HCT116 (cell line): ENCODE results near the gene HBG2. TPM values are rescaled to one million over a fixed set of nuclear protein-coding genes. Genes with fewer than 3 reads are reported as not detected.

Source experiments
- ATAC-seq: fragments of 200-7000 bp; cut with Tn5 transposase; 2 replicates; pipeline ENCODE4 v1.9.1; 2020; ENCODE audit warnings: mild to moderate bottlenecking, moderate library complexity
- BruUV-seq: library from RNA; stranded (reverse); fragments of 400-500 nt; replicated peaks from 2 replicates; lab custom pipeline; 2021; lab: Mats Ljungman, UMichigan
- CTCF ChIA-PET: fragments of 300-600 bp; sonication (Branson Sonifier 250); formaldehyde crosslinking; loops from one replicate; lab custom pipeline; 2021; ENCODE audit warnings: antibody characterized with exemption; lab: Charles Lee
- POLR2A ChIA-PET: fragments of 300-600, 350-600 bp; sonication (Branson Sonifier 250); formaldehyde crosslinking; loops from one replicate; lab custom pipeline; 2021; ENCODE audit warnings: antibody characterized with exemption; lab: Charles Lee
- RAD21 ChIA-PET, 2 experiments: fragments of 300-600 bp; sonication (Branson Sonifier 250); formaldehyde crosslinking; loops; one replicate each; lab custom pipeline; 2023; ENCODE audit warnings: low total read pairs in 2 of 2; ENCODE audit not compliant: uncharacterized antibody in 2 of 2, unreplicated experiment in 2 of 2, low non-redundant PET in 1 of 2; lab: Charles Lee
- DNase-seq: peaks from one replicate; pipeline ENCODE4 v3.0.0-alpha.2; 2010; ENCODE audit warnings: low read depth, low spot score
- H2AFZ ChIP-seq: fragments of 200-600 bp; shearing (Covaris generic), sonication (generic); 2 replicates; pipeline ENCODE4 v1.6.1; 2017; ENCODE audit warnings: low read depth, mixed run types, mixed read lengths, antibody characterized with exemption, low read length; ENCODE audit not compliant: poor library complexity, severe bottlenecking
- H3K27ac ChIP-seq: 2 replicates; pipeline ENCODE4 v1.5.1; 2012; ENCODE audit warnings: low read depth, low read length
- H3K27me3 ChIP-seq: fragments of 200-600 bp; sonication (generic); 2 replicates; pipeline ENCODE4 v1.6.1; 2016; ENCODE audit warnings: mixed run types, low read length, mixed read lengths; ENCODE audit not compliant: insufficient read depth
- H3K36me3 ChIP-seq, 2 experiments: fragments of 200-500 bp in 1 of 2; fragments of 200-600 bp in 1 of 2; sonication (Bioruptor generic) in 1 of 2; sonication (generic) in 1 of 2; 2 replicates each; pipeline versions ENCODE4 v1.5.1 to v1.6.1; 2014 to 2016; ENCODE audit warnings: low read length in 2 of 2, inconsistent platforms in 1 of 2, mixed read lengths in 1 of 2, mixed run types in 1 of 2; ENCODE audit not compliant: insufficient read depth in 2 of 2, control insufficient read depth in 1 of 2
- H3K4me1 ChIP-seq, 2 experiments: fragments of 200-600 bp in 1 of 2; sonication (generic) in 1 of 2; 2 replicates each; pipeline versions ENCODE4 v1.5.1 to v1.6.1; 2012 to 2017; ENCODE audit warnings: low read length in 2 of 2, inconsistent platforms in 1 of 2, mild to moderate bottlenecking in 1 of 2, mixed read lengths in 1 of 2, mixed run types in 1 of 2, moderate library complexity in 1 of 2; ENCODE audit not compliant: insufficient read depth in 2 of 2, control insufficient read depth in 1 of 2
- H3K4me2 ChIP-seq: fragments of 200-600 bp; sonication (generic); 2 replicates; pipeline ENCODE4 v1.6.1; 2017; ENCODE audit warnings: mixed run types, low read length, mixed read lengths
- H3K4me3 ChIP-seq, 2 experiments: fragments of 200-600 bp in 1 of 2; sonication (generic) in 1 of 2; replicated peaks in 1 of 2; 2 replicates each; pipeline ENCODE4 v1.5.1; 2011 to 2016; ENCODE audit warnings: low read length in 2 of 2, control low read depth in 1 of 2, low read depth in 1 of 2, mild to moderate bottlenecking in 1 of 2, mixed read lengths in 1 of 2, mixed run types in 1 of 2
- H3K79me2 ChIP-seq: fragments of 200-600 bp; sonication (generic); 2 replicates; pipeline ENCODE4 v1.6.1; 2017; ENCODE audit warnings: mild to moderate bottlenecking, mixed run types, low read length, moderate library complexity, mixed read lengths; ENCODE audit not compliant: insufficient read depth
- H3K9ac ChIP-seq: fragments of 200-600 bp; sonication (generic); 2 replicates; pipeline ENCODE4 v1.6.1; 2016; ENCODE audit warnings: low read length, mixed read lengths
- H3K9me2 ChIP-seq: fragments of 200-600 bp; sonication (generic), shearing (Covaris generic); 2 replicates; pipeline ENCODE4 v1.6.1; 2017; ENCODE audit warnings: mixed run types, mild to moderate bottlenecking, moderate library complexity; ENCODE audit not compliant: insufficient read depth
- H3K9me3 ChIP-seq, 2 experiments: fragments of 200-500 bp in 1 of 2; fragments of 200-600 bp in 1 of 2; sonication (Bioruptor generic) in 1 of 2; sonication (generic) in 1 of 2; 2 replicates each; pipeline ENCODE4 v1.6.1; 2014 to 2017; ENCODE audit warnings: low read length in 2 of 2, mixed read lengths in 2 of 2, inconsistent platforms in 1 of 2, low read depth in 1 of 2, mild to moderate bottlenecking in 1 of 2, mixed run types in 1 of 2, moderate library complexity in 1 of 2; ENCODE audit not compliant: control insufficient read depth in 1 of 2, insufficient read depth in 1 of 2
- H4K20me1 ChIP-seq: fragments of 200-600 bp; sonication (generic), shearing (Covaris generic); 2 replicates; pipeline ENCODE4 v1.6.1; 2017; ENCODE audit warnings: mixed run types, mild to moderate bottlenecking, moderate library complexity; ENCODE audit not compliant: insufficient read depth
- CBX3 ChIP-seq: IDR thresholded peaks from 2 replicates; pipeline ENCODE4 v1.6.1; 2012; ENCODE audit warnings: low read depth
- POLR2A ChIP-seq: IDR thresholded peaks from 2 replicates; pipeline ENCODE4 v1.7.0; 2011; ENCODE audit warnings: borderline replicate concordance; ENCODE audit not compliant: insufficient read depth, insufficient read length; ENCODE audit errors: extremely low read depth
- RAD21 ChIP-seq: IDR thresholded peaks from 2 replicates; pipeline ENCODE4 v1.6.1; 2012; ENCODE audit warnings: low read depth, mild to moderate bottlenecking
- SRF ChIP-seq: IDR thresholded peaks from 2 replicates; pipeline ENCODE4 v1.6.1; 2012; ENCODE audit warnings: low read depth
- TCF7L2 ChIP-seq: IDR thresholded peaks from 2 replicates; pipeline ENCODE4 v1.7.0; 2011; ENCODE audit warnings: borderline replicate concordance, inconsistent platforms; ENCODE audit not compliant: insufficient read depth, insufficient read length; ENCODE audit errors: extremely low read depth
- intact Hi-C: fragments of 100-400 bp; cut with micrococcal nuclease; formaldehyde crosslinking; loops from 2 replicates; pipeline ENCODE4 v1.10.0; 2022
- total RNA-seq: library from RNA; stranded (reverse); gene quantifications from one replicate; pipeline ENCODE4 v1.2.1, GENCODE V29; 2021; ENCODE audit not compliant: unreplicated experiment
- TF ChIP-seq, protein P1 (sequence below): IDR thresholded peaks from 2 replicates; pipeline ENCODE4 v1.6.1; 2011; ENCODE audit warnings: mild to moderate bottlenecking, low read length, moderate library complexity; ENCODE audit not compliant: insufficient replicate concordance; ENCODE audit errors: extremely low read depth

HBG2 gene
- total RNA-seq, 1 experiment from 2014 or later = 48.1 TPM

DNA sequence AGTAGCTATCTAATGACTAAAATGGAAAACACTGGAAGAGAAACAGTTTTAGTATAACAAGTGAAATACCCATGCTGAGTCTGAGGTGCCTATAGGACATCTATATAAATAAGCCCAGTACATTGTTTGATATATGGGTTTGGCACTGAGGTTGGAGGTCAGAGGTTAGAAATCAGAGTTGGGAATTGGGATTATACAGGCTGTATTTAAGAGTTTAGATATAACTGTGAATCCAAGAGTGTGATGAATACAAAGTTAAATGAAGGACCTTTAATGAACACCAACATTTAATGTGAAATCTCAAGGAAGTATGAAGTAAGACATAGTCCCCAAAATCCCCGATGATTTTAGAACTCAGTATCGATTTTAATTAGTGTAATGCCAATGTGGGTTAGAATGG is 17.2 kb downstream of the HBG2 start:
- no peaks in the 10 kb centered on the region for H4K20me1 ChIP-seq
- H3K9me3 ChIP-seq = no peaks in the 10 kb centered on the region
- CTCF ChIA-PET = no interaction called here
- DNase-seq = no peak
- TF ChIP-seq TCF7L2 = no peak
- TF ChIP-seq, protein P1, sequence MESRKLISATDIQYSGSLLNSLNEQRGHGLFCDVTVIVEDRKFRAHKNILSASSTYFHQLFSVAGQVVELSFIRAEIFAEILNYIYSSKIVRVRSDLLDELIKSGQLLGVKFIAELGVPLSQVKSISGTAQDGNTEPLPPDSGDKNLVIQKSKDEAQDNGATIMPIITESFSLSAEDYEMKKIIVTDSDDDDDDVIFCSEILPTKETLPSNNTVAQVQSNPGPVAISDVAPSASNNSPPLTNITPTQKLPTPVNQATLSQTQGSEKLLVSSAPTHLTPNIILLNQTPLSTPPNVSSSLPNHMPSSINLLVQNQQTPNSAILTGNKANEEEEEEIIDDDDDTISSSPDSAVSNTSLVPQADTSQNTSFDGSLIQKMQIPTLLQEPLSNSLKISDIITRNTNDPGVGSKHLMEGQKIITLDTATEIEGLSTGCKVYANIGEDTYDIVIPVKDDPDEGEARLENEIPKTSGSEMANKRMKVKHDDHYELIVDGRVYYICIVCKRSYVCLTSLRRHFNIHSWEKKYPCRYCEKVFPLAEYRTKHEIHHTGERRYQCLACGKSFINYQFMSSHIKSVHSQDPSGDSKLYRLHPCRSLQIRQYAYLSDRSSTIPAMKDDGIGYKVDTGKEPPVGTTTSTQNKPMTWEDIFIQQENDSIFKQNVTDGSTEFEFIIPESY = no peak
- TF ChIP-seq SRF = no peak
- no peak for TF ChIP-seq CBX3
- no peak for TF ChIP-seq RAD21
- TF ChIP-seq, all 23 proteins: peak for 0
- intact Hi-C loops = no loop called here
- no peak overlapping the region for H3K27ac ChIP-seq
- ChIA-PET POLR2A (no interaction called here), RAD21 (no interaction called here)
- H3K4me1 ChIP-seq = no peaks in the 10 kb centered on the region
- H3K9ac ChIP-seq = no peak overlapping the region
- H3K9me2 ChIP-seq = no peaks in the 10 kb centered on the region
- H3K4me3 ChIP-seq = no peak overlapping the region
- H3K79me2 ChIP-seq = no peaks in the 10 kb centered on the region
- H2AFZ ChIP-seq = no peak overlapping the region
- no peak for ATAC-seq
- no TSS peak for BruUV-seq
- H3K4me2 ChIP-seq = no peak overlapping the region
- no peaks in the 10 kb centered on the region for H3K36me3 ChIP-seq
- peaks cover 59% of the 10 kb centered on the region for H3K27me3 ChIP-seq

DNA sequence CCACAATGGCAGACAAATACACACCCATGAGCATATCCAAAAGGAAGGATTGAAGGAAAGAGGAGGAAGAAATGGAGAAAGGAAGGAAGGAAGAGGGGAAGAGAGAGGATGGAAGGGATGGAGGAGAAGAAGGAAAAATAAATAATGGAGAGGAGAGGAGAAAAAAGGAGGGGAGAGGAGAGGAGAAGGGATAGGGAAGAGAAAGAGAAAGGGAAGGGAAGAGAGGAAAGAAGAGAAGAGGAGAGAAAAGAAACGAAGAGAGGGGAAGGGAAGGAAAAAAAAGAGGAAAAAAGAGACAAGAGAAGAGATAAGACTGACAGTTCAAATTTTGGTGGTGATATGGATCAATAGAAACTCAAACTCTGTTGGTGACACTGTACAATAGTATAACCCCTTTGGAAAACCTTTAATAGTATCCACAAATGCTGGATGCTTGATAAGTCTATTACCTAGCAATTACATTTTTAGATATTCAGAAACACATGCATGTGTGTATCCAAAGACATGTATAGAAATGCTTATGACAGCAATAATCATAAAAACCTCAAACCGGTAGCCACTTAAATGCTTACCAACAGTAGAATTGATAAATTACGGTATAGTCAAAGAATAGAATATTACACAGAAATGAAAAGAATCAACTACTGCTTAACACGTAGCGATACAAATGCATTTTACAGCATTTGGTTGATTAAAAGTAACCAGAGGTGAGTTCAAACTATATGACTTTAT is 19.1 kb downstream of the HBG2 start:
- ChIA-PET POLR2A (no interaction called here), CTCF (no interaction called here)
- H3K4me2 ChIP-seq = no peak overlapping the region
- BruUV-seq = no TSS peak
- no peaks in the 10 kb centered on the region for H4K20me1 ChIP-seq
- no peaks in the 10 kb centered on the region for H3K79me2 ChIP-seq
- no peak overlapping the region for H3K27ac ChIP-seq
- no peak overlapping the region for H3K4me3 ChIP-seq
- no peaks in the 10 kb centered on the region for H3K4me1 ChIP-seq
- H3K9me2 ChIP-seq = no peaks in the 10 kb centered on the region
- no peaks in the 10 kb centered on the region for H3K36me3 ChIP-seq
- H3K9me3 ChIP-seq = no peaks in the 10 kb centered on the region
- TF ChIP-seq POLR2A = no peak
- TF ChIP-seq, all 23 proteins: peak for 0
- intact Hi-C loops = no loop called here
- H3K27me3 ChIP-seq = peaks cover 46% of the 10 kb centered on the region
- H3K9ac ChIP-seq = no peak overlapping the region
- H2AFZ ChIP-seq = no peak overlapping the region
- DNase-seq = no peak
- no peak for ATAC-seq
- RAD21 ChIA-PET = no interaction called here
